ENCODE results near the gene RNF148. TPM values are rescaled to one million over a fixed set of nuclear protein-coding genes. Genes with fewer than 3 reads are reported as not detected.

RNF148 gene
- total and polyA plus RNA-seq, 9 of the 15 experiments (the other 6 are each of a cell fraction or from before 2014, with no cell fraction given), result not detected

DNA sequence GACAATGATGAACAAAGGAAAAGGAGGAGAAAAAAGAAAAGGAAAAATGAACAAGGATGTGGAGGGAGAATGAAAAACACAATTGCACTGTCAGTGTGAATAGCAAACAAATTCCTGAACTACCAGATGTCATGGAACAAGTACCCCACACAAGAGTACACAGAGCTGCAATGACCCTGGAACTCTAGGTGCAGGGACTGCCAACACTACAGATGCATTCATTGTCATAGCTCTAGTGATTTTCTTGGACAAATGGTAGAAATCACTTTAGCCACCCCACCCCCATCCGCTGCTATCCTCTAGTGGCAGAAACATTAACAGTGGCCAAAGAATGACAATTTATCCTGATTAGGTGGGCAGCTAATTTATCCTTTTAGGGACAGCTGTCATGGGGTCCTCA lies 6.9 kb downstream of the RNF148 start:
- in situ Hi-C loops (cut with MboI), result no loop called here

More for the DNA sequence above, 6.9 kb downstream of the RNF148 start:
- no peak overlapping the region for H3K4me2 ChIP-seq (ENCODE audit: insufficient read depth, low read length)
- H3K79me2 ChIP-seq (ENCODE audit: control insufficient read depth, insufficient read depth, low read length), result no peaks in the 10 kb centered on the region
- ATAC-seq (no peak), DNase-seq (ENCODE audit: extremely low read depth in 1 of 4, low spot score in 3 of 4) (no peak), FAIRE-seq (no peak)
- H3K36me3 ChIP-seq (ENCODE audit: control insufficient read depth, insufficient read depth, low read length), result no peaks in the 10 kb centered on the region
- H3K4me1 ChIP-seq (replicated peaks in 1 of 2; ENCODE audit: control insufficient read depth in 2 of 2, insufficient read depth in 2 of 2, low read length in 2 of 2), result no peaks in the 10 kb centered on the region
- no peak overlapping the region for H2AFZ ChIP-seq (ENCODE audit: low read depth, low read length)
- BruUV-seq (replicated peaks), result no TSS peak
- ChIA-PET POLR2A (no interaction called here), CTCF (ENCODE audit: low intra/inter-chr PET ratio) (no interaction called here)
- WGBS (ENCODE audit: insufficient coverage, low coverage, missing lambda C conversion rate), result 0% methylated on average over 1 of the region's 1 CpG
- no peaks in the 10 kb centered on the region for H3K9me1 ChIP-seq (ENCODE audit: control insufficient read depth, insufficient read depth, low read length)
- H3K9me3 ChIP-seq (replicated peaks; ENCODE audit: control insufficient read depth, insufficient read depth, low read depth, low read length), result no peaks in the 10 kb centered on the region; the same call in 1 of the 2 replicates
- H3K27ac ChIP-seq (ENCODE audit: extremely low read depth, low read depth, low read length), result no peak overlapping the region
- H3K4me3 ChIP-seq, result no peak overlapping the region
- intact Hi-C loops (cut with micrococcal nuclease), result no loop called here
- no peaks in the 10 kb centered on the region for H4K20me1 ChIP-seq (replicated peaks; ENCODE audit: control insufficient read depth, insufficient read depth, low read length)
- no peaks in the 10 kb centered on the region for H3K27me3 ChIP-seq (ENCODE audit: control insufficient read depth in 2 of 2, insufficient read depth in 2 of 2, low read length in 2 of 2)
- TF ChIP-seq ZNF224 (CRISPR knock-in tag; IDR thresholded peaks at IDR 0.05) (no peak), RFX7 (CRISPR knock-in tag; IDR thresholded peaks at IDR 0.05) (no peak), ARID2 (IDR thresholded peaks at IDR 0.05) (no peak), SMAD3 (CRISPR knock-in tag; conservative IDR thresholded peaks at IDR 0.05) (no peak), GATAD2B (IDR thresholded peaks at IDR 0.05; ENCODE audit: borderline replicate concordance) (no peak), PCBP1 (IDR thresholded peaks at IDR 0.05; ENCODE audit: low read depth, low read length, poor library complexity, severe bottlenecking) (no peak), MED1 (CRISPR knock-in tag; IDR thresholded peaks at IDR 0.05; ENCODE audit: borderline replicate concordance) (no peak), MTF1 (CRISPR knock-in tag; IDR thresholded peaks at IDR 0.05; ENCODE audit: borderline replicate concordance) (no peak), FOXK2 (conservative IDR thresholded peaks at IDR 0.05 in 1 of 2, IDR thresholded peaks at IDR 0.05 in 1 of 2; ENCODE audit: low read depth in 2 of 2) (no peak), ZNF384 (IDR thresholded peaks at IDR 0.05; ENCODE audit: low read depth, low read length) (no peak), TAF9B (IDR thresholded peaks at IDR 0.05; ENCODE audit: partially characterized antibody) (no peak), PTBP1 (IDR thresholded peaks at IDR 0.05; ENCODE audit: low read depth, low read length) (no peak), ZNF121 (CRISPR knock-in tag; conservative IDR thresholded peaks at IDR 0.05) (no peak)
- TF ChIP-seq, protein P1, sequence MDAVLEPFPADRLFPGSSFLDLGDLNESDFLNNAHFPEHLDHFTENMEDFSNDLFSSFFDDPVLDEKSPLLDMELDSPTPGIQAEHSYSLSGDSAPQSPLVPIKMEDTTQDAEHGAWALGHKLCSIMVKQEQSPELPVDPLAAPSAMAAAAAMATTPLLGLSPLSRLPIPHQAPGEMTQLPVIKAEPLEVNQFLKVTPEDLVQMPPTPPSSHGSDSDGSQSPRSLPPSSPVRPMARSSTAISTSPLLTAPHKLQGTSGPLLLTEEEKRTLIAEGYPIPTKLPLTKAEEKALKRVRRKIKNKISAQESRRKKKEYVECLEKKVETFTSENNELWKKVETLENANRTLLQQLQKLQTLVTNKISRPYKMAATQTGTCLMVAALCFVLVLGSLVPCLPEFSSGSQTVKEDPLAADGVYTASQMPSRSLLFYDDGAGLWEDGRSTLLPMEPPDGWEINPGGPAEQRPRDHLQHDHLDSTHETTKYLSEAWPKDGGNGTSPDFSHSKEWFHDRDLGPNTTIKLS (IDR thresholded peaks at IDR 0.05; ENCODE audit: borderline replicate concordance, low read depth), result no peak
- TF ChIP-seq, protein P2, sequence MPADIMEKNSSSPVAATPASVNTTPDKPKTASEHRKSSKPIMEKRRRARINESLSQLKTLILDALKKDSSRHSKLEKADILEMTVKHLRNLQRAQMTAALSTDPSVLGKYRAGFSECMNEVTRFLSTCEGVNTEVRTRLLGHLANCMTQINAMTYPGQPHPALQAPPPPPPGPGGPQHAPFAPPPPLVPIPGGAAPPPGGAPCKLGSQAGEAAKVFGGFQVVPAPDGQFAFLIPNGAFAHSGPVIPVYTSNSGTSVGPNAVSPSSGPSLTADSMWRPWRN (IDR thresholded peaks at IDR 0.05; ENCODE audit: low read depth), result no peak
- TF ChIP-seq, protein P3, sequence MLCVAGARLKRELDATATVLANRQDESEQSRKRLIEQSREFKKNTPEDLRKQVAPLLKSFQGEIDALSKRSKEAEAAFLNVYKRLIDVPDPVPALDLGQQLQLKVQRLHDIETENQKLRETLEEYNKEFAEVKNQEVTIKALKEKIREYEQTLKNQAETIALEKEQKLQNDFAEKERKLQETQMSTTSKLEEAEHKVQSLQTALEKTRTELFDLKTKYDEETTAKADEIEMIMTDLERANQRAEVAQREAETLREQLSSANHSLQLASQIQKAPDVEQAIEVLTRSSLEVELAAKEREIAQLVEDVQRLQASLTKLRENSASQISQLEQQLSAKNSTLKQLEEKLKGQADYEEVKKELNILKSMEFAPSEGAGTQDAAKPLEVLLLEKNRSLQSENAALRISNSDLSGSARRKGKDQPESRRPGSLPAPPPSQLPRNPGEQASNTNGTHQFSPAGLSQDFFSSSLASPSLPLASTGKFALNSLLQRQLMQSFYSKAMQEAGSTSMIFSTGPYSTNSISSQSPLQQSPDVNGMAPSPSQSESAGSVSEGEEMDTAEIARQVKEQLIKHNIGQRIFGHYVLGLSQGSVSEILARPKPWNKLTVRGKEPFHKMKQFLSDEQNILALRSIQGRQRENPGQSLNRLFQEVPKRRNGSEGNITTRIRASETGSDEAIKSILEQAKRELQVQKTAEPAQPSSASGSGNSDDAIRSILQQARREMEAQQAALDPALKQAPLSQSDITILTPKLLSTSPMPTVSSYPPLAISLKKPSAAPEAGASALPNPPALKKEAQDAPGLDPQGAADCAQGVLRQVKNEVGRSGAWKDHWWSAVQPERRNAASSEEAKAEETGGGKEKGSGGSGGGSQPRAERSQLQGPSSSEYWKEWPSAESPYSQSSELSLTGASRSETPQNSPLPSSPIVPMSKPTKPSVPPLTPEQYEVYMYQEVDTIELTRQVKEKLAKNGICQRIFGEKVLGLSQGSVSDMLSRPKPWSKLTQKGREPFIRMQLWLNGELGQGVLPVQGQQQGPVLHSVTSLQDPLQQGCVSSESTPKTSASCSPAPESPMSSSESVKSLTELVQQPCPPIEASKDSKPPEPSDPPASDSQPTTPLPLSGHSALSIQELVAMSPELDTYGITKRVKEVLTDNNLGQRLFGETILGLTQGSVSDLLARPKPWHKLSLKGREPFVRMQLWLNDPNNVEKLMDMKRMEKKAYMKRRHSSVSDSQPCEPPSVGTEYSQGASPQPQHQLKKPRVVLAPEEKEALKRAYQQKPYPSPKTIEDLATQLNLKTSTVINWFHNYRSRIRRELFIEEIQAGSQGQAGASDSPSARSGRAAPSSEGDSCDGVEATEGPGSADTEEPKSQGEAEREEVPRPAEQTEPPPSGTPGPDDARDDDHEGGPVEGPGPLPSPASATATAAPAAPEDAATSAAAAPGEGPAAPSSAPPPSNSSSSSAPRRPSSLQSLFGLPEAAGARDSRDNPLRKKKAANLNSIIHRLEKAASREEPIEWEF (CRISPR knock-in tag; IDR thresholded peaks at IDR 0.05), result no peak
- no peak overlapping the region for H3K9ac ChIP-seq (ENCODE audit: insufficient read depth in 1 of 2, low read depth in 2 of 2, low read length in 2 of 2)
